GM18519 (cell line): Measurements from ENCODE around the gene TFF1.
"Not testable (repeated sequence)": the region's sequence is repeated elsewhere in the genome, so short reads cannot be mapped to it uniquely, and the experiment has no call there.

Source experiments
- ATAC-seq: cut with Tn5 transposase; IDR thresholded peaks from one replicate; pipeline ENCODE4 v1.9.1; 2021; ENCODE audit warnings: mild to moderate bottlenecking, moderate library complexity; ENCODE audit not compliant: unreplicated experiment, low FRiP score

The TFF1 gene

GRCh38 chr21:42366292-42367010 is at the start of gene TFF1:
Gene TFF1 (minus strand): TSS chr21:42366535. CDS start chr21:42366495, 40 bp downstream.
- no peak for ATAC-seq

- no peak for ATAC-seq
These were observed 48.8 kb upstream of the TFF1 start for GRCh38 chr21:42414928-42415769.

- no peak for ATAC-seq
These were observed 48.2 kb upstream of the TFF1 start for GRCh38 chr21:42414553-42414927.

- no peak for ATAC-seq
These were observed 47.7 kb upstream of the TFF1 start for GRCh38 chr21:42414066-42414465.

GRCh38 chr21:42413500-42413899 is 47.2 kb upstream of the TFF1 start:
- no peak for ATAC-seq

GRCh38 chr21:42413093-42413492 is 46.8 kb upstream of the TFF1 start:
- no peak for ATAC-seq

GRCh38 chr21:42412636-42412933 is 46.2 kb upstream of the TFF1 start:
- ATAC-seq: no peak

- ATAC-seq: no peak
These were observed 45.7 kb upstream of the TFF1 start for GRCh38 chr21:42411891-42412635.

- ATAC-seq: no peak
These were observed 45.0 kb upstream of the TFF1 start for GRCh38 chr21:42411197-42411869.

GRCh38 chr21:42409366-42409765 is 43.0 kb upstream of the TFF1 start:
- ATAC-seq: no peak

- ATAC-seq: not testable (repeated sequence)
These were observed 42.4 kb upstream of the TFF1 start for GRCh38 chr21:42408718-42409117.

- ATAC-seq: no peak
These were observed 41.1 kb upstream of the TFF1 start for GRCh38 chr21:42407476-42407875.

- ATAC-seq: no peak
These were observed 40.5 kb upstream of the TFF1 start for GRCh38 chr21:42406866-42407265.

GRCh38 chr21:42406201-42406621 is 39.9 kb upstream of the TFF1 start:
- ATAC-seq: no peak

- ATAC-seq: no peak
These were observed 39.0 kb upstream of the TFF1 start for GRCh38 chr21:42405064-42406013.

- no peak for ATAC-seq
These were observed 38.2 kb upstream of the TFF1 start for GRCh38 chr21:42404539-42404938.

GRCh38 chr21:42403611-42404231 is 37.4 kb upstream of the TFF1 start, which contains the start of gene UBASH3A:
Gene UBASH3A (plus strand): TSS chr21:42403902. CDS start chr21:42403946, 44 bp downstream.
- no peak for ATAC-seq

- no peak for ATAC-seq
These were observed 35.5 kb upstream of the TFF1 start for GRCh38 chr21:42401820-42402251.

- ATAC-seq: no peak
These were observed 34.8 kb upstream of the TFF1 start for GRCh38 chr21:42401154-42401553.
